COR-L47 (cell line): ENCODE results near the gene AGTR1.

ENCODE experiments used
- DNase-seq: peaks from one replicate; lab custom pipeline; 2025; lab: John Stamatoyannopoulos, UW

The AGTR1 gene

GRCh38 chr3:148697306-148698189, at the start of gene AGTR1:
TSS of gene AGTR1 (plus strand) at chr3:148697903. CDS start at chr3:148741036, 43,133 bp downstream.
- DNase-seq = no peak

- DNase-seq = no peak
Observed at GRCh38 chr3:148648685-148649352, 48.9 kb upstream of the AGTR1 start.

DNA sequence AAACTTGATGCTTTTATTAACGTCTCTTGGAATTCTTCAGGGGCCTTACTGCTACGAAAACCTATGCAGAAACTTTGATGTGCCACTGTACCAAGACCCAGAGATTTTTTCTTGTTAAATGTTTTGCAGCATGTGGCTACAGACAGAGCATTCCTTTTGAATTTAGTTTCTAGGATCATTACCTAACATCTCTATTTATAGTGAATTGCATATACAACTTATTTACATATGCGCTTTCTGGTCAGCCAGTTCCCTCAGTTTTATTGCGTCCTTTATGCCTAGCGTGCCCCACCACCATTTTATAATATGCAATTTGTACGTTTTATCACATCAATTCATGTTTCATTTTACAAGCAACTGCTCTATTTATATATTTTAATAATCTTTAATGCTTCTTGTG, 46.2 kb upstream of the AGTR1 start:
- no peak for DNase-seq

GRCh38 chr3:148654433-148654832, 43.3 kb upstream of the AGTR1 start:
- DNase-seq = no peak

- no peak for DNase-seq
Observed at GRCh38 chr3:148657470-148657869, 40.2 kb upstream of the AGTR1 start.

- no peak for DNase-seq
Observed at GRCh38 chr3:148659512-148659911, 38.2 kb upstream of the AGTR1 start.

GRCh38 chr3:148680289-148680688, 17.4 kb upstream of the AGTR1 start:
- DNase-seq = no peak

GRCh38 chr3:148681080-148681479, 16.6 kb upstream of the AGTR1 start:
- DNase-seq = no peak

GRCh38 chr3:148682997-148683396, 14.7 kb upstream of the AGTR1 start:
- no peak for DNase-seq

GRCh38 chr3:148694116-148694515, 3.6 kb upstream of the AGTR1 start:
- DNase-seq = no peak

DNA sequence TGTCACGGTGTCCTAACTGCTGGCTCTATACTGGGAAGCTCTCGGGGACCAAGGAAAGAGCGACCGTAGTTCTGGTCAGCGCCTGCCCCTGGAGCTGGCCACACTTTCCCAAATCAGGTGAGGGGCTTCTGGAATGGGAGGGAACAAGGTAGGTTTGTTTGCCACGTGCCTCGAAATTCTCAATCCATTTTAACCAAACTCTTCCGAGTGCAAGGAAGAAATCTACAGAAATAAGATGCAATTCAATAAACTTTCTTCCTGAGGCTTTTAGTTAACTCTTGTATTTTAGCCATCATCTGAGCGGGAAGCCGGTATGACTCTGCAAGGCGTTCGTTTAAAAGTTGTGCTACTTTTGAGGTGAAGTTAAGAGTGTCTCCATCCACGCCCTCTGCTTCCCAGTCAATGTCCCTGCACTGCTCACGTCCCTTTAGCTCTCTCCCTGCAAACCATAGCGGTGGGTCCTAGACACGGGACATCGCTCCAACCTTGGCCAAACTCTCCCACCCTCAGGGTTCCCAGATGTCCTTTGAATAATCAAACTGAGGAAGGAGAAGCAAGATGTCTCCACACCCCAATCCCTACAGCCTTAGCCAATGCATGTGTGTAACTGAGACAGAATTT, 597 bp downstream of the AGTR1 start:
- DNase-seq = no peak

DNA sequence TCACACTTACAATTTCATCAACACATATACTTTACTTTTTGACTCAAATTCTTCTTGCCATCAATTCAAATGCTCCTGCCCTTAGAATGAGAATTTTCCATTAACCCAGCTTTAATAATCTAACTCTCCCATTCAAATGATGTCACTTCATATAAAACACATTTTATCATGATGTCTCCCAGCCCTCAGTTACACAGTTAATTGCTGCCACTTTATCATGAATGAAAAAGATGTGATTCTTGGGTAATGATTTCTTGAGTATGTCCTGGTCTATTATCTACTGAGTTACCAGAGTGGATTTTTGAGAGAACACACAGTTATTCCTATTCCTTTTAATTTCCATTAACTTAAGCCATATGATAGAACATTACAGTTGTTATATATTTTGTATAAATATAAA, 7.6 kb downstream of the AGTR1 start:
- DNase-seq = no peak

DNA sequence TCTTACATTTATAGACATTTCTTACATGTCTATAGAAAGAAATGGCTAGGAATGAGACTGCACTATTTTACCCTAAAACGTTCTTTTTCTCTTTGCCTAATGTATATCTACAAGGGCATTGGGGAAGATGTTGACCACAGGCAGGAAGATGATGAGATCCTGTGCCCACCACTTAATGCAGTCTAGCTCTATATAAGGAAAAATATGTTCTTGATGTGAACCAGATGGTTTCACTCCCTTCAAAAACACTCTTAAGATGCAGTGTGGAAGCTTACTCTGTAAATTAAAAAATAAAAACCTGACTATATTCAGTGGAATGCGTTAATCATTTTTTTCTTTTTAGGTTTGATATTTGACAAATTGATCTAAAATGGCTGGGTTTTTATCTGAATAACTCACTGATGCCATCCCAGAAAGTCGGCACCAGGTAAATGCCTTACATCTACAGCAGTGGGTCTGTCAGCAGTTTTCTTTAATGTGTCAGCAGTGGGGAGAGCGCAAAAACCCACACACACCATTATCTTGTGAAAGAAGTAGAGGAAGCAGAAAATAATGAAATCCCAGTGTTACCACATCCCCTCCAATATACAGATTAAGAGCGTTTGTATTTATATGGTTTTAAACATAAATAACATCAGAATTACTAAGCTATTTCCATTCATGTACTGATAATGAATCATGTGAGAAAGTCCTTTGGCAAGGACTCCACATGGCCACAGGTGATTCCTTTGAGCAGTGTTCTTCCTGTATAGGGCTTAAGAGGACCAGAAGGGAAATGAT, 10.1 kb downstream of the AGTR1 start:
- no peak for DNase-seq

- no peak for DNase-seq
Observed at GRCh38 chr3:148708409-148708808, 10.7 kb downstream of the AGTR1 start.

DNA sequence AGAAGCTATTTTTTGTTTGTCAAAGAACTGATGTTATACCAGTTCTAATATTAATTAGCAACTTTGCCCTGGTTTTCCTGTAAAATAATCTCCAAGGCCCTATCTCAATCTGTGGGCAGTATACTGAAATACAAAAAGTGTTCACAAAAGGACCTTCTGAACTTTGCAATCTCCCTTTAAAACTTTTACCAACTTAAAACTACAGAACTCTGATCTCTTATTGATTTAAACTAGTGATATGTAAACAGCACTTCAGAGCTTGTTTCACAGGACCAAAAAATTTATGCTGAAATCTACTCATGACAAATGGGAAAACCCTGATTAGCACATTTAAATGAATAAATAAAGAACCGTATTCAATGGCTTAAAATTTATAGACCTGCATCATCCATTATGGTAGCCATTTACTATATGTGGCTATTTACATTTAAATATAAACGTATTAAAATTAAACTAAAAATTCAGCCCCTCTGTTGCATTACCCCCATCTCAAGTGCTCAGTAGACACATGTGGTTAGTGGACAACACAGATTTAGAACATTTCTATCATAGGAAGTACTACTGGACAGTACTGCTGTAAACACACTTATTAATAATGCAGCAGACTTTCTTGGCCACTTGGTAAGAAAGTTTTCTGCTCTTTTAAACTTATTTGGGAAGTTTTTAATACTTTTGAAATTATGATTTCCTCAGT, 12.0 kb downstream of the AGTR1 start:
- DNase-seq = no peak

DNA sequence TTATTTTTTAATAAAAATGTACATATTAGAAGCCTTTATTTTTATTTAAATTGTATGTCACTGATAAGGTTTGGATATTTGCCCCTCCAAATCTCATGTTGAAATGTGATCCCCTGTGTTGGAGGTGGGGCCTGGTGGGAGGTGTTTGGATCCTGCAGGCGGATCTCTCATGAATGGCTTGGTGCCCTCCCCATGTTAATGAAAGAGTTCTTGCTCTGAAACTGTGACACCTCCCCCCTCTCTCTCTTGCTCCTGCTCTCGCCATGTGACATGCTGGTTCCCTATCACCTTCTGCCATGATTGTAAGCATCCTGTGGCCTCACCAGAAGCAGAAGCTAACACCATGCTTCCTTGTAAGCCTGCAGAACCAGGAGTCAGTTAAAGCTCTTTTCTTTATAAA, 13.0 kb downstream of the AGTR1 start:
- DNase-seq = no peak

- no peak for DNase-seq
Observed at GRCh38 chr3:148711981-148712666, 14.4 kb downstream of the AGTR1 start.

DNA sequence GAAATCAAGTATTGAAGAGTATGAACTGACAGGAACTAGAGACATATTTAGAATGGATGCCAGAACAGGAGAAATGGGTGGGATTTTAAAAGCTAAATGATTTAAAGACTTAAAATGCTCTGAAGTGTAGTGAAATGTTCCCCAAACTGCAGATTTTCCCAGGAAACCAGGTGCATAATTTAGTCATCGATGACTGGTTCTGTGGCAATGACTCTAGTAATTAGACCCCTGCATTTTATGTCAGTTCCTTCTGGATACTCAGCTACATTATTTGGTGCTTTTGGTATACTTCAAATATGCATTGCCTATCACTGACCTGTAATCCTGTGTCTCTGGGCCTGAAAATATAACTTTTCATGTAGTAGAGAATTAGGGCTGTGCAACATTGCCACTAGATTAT, 16.8 kb downstream of the AGTR1 start:
- no peak for DNase-seq

DNA sequence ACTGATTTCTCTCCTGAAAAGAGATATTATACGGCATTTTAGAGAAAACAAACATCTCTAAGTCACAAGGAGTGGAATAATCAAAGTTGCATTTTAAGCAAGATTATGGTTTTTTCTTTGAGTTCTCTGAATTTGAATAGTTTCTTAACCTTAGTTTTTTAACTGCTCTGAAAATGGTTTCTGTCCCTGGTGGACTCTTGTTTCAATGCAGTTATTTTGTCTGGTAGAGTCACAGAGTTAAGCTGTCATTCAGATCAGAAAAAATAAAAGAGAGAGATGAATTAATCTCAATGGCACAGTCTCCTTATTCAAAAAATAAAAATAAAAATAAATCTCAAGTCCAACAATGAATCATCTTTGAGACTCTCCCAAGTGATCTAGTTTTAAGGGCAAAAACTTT, 19.0 kb downstream of the AGTR1 start:
- DNase-seq = no peak

DNA sequence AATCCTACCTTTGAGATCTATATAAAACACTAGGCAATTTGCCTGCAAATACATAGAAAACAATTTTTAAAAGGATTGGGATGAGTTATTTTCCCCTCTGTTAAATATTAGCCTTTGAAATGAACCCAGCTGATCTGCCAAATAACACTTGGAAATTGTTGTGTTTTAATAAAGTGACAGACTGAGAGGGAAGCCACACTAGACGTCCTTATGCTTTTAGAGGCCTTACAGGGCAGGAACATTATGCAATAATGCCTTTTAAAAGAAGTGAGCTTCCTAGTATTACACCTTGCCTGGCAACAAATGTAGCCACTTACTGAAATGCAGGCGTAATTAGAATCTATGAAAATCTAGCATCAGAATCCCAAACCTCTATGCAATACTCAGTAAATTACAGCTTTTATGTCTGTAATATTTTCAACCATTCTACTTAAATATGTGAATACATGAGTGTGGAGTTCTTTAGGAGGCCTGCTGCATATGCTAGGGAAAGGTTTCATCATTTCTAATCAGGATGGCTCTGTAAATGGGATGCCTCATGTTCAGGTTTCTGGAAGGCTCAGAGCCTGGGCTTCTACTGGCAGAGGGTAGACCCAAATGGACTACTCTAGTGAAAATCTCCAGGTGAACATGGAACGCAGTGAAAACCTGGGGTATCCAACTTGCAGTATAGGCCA, 20.3 kb downstream of the AGTR1 start:
- no peak for DNase-seq
